A673 (cell line): ENCODE data around the gene BLOC1S5. TPM values are rescaled to one million over a fixed set of nuclear protein-coding genes. Genes with fewer than 3 reads are reported as not detected.

Source experiments
- BruUV-seq: library from RNA; stranded (reverse); fragments of 400-500 nt; replicated peaks from 2 replicates; lab custom pipeline; 2021; lab: Mats Ljungman, UMichigan
- CTCF ChIA-PET: fragments of 300-600 bp; sonication (Branson Sonifier 250); formaldehyde crosslinking; loops from one replicate; lab custom pipeline; 2022; ENCODE audit warnings: antibody characterized with exemption; lab: Charles Lee
- POLR2A ChIA-PET: fragments of 300-600 bp; sonication (Branson Sonifier 250); formaldehyde crosslinking; loops from one replicate; lab custom pipeline; 2022; ENCODE audit warnings: antibody characterized with exemption; ENCODE audit not compliant: low non-redundant PET; lab: Charles Lee
- DNase-seq: peaks from one replicate; pipeline ENCODE4 v3.0.0-alpha.2; 2015; ENCODE audit warnings: low spot score
- H3K27ac ChIP-seq: fragments of 200-600 bp; sonication (generic); 2 replicates; pipeline ENCODE4 v1.5.1; 2016; ENCODE audit warnings: mixed run types, low read depth, mild to moderate bottlenecking, mixed read lengths, antibody characterized with exemption, low read length; ENCODE audit not compliant: poor library complexity, severe bottlenecking
- H3K27me3 ChIP-seq: fragments of 200-600 bp; sonication (generic); replicated peaks from 2 replicates; pipeline ENCODE4 v1.6.1; 2017; ENCODE audit warnings: mixed run types, low read depth, mild to moderate bottlenecking, mixed read lengths, antibody characterized with exemption, low read length; ENCODE audit not compliant: insufficient read depth, poor library complexity
- H3K36me3 ChIP-seq: fragments of 200-600 bp; sonication (generic); 2 replicates; pipeline ENCODE4 v1.6.1; 2016; ENCODE audit warnings: mixed run types, mild to moderate bottlenecking, mixed read lengths, antibody characterized with exemption, low read length; ENCODE audit not compliant: insufficient read depth, poor library complexity, severe bottlenecking
- H3K4me1 ChIP-seq: fragments of 200-600 bp; sonication (generic); 2 replicates; pipeline ENCODE4 v1.6.1; 2017; ENCODE audit warnings: mixed run types, mild to moderate bottlenecking, mixed read lengths, antibody characterized with exemption, low read length; ENCODE audit not compliant: insufficient read depth, poor library complexity, severe bottlenecking
- H3K4me3 ChIP-seq: fragments of 200-600 bp; sonication (generic); 2 replicates; pipeline ENCODE4 v1.5.1; 2016; ENCODE audit warnings: low read depth, mixed run types, mild to moderate bottlenecking, mixed read lengths, low read length; ENCODE audit not compliant: poor library complexity, severe bottlenecking
- H3K9me3 ChIP-seq: fragments of 200-600 bp; sonication (generic); 2 replicates; pipeline ENCODE4 v1.6.1; 2016; ENCODE audit warnings: mixed run types, low read depth, mild to moderate bottlenecking, mixed read lengths, antibody characterized with exemption, low read length; ENCODE audit not compliant: poor library complexity, severe bottlenecking
- EZH2 ChIP-seq: fragments of 200-600 bp; sonication (generic); IDR thresholded peaks from 2 replicates; pipeline ENCODE4 v1.6.1; 2017; ENCODE audit warnings: borderline replicate concordance, low read depth, mild to moderate bottlenecking, mixed read lengths, antibody characterized with exemption, low read length; ENCODE audit not compliant: poor library complexity, severe bottlenecking
- intact Hi-C: fragments of 100-400 bp; cut with micrococcal nuclease; formaldehyde crosslinking; loops from one replicate; pipeline ENCODE4 v1.10.0; 2022; ENCODE audit not compliant: unreplicated experiment
- total RNA-seq: library from RNA; stranded (reverse); gene quantifications from 2 replicates; pipeline ENCODE4 v1.2.3, GENCODE V29; 2021
- TF ChIP-seq, protein P1 (sequence below): fragments of 300-800, 200-600 bp; sonication (generic); conservative IDR thresholded peaks from 2 replicates; pipeline ENCODE4 v1.5.1; 2017; ENCODE audit warnings: low read depth, mild to moderate bottlenecking, antibody characterized with exemption, low read length, moderate library complexity, mixed read lengths

The BLOC1S5 gene
- total RNA-seq, 1 experiment from 2014 or later = 21.8 TPM

DNA sequence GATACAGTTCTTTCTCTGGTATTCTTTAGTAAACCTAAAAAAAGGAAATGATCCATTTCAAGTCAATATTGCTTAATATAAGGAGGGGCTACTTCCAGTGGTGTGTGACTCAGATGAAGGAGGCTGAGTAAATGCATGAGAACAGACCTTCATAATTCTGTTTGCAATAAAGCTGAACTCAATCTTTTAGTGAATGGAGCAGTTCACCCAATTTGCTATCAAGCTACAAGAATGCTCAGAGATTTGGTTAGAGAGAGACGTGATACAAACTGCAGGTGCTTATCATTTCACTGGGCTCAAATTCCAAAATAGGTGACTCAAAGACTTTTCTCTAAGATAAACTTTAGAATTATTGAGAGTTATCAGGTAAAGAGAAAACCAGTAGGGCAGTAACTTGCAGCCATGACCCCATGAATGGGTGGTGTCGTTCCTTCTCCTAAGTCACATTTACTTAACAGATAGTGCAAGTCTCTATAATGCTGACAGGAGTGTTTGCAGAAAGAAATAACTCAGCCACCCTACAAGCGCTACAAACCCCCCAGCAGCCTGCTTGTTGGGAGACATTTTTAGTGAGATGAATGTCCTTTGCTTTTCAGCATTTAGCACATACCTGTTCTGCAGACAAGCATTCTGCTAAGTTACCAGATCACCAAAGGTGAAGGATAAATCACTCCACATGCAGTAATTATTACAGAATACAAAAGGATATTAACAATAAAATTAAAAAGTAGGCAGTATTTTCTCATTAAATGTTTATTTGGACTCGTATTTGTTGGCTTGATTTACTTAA lies 16.4 kb upstream of the BLOC1S5 start:
- intact Hi-C loops = no loop called here
- H3K4me1 ChIP-seq = peaks cover 39% of the 10 kb centered on the region
- no peaks in the 10 kb centered on the region for H3K9me3 ChIP-seq
- no peak overlapping the region for H3K27ac ChIP-seq
- H3K4me3 ChIP-seq = no peak overlapping the region
- peaks cover 17% of the 10 kb centered on the region for H3K36me3 ChIP-seq
- no peaks in the 10 kb centered on the region for H3K27me3 ChIP-seq
- ChIA-PET CTCF (no interaction called here), POLR2A (no interaction called here)
- DNase-seq = peak; percentile 24
- BruUV-seq = no TSS peak
- no peak for TF ChIP-seq EZH2
- TF ChIP-seq, protein P1, sequence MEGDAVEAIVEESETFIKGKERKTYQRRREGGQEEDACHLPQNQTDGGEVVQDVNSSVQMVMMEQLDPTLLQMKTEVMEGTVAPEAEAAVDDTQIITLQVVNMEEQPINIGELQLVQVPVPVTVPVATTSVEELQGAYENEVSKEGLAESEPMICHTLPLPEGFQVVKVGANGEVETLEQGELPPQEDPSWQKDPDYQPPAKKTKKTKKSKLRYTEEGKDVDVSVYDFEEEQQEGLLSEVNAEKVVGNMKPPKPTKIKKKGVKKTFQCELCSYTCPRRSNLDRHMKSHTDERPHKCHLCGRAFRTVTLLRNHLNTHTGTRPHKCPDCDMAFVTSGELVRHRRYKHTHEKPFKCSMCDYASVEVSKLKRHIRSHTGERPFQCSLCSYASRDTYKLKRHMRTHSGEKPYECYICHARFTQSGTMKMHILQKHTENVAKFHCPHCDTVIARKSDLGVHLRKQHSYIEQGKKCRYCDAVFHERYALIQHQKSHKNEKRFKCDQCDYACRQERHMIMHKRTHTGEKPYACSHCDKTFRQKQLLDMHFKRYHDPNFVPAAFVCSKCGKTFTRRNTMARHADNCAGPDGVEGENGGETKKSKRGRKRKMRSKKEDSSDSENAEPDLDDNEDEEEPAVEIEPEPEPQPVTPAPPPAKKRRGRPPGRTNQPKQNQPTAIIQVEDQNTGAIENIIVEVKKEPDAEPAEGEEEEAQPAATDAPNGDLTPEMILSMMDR = no peak

DNA sequence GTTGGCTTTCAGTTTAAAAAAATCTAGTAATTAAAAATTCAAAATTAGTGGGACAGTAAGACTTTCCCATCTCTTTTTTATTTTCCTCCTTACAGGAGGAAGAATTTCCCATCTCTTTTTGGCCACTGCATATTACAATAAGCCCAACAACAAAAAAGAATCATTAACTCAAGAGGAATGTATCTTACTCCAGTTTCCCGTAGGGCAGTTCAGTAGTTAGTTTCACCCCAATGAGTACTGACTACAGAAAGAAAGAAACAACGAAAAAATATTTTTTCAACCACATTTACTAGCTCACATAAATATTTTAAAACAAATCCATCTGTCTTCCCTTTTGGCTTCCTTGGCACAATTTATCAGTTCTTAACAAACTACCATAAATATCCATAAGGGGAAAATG lies 14.9 kb upstream of the BLOC1S5 start:
- CTCF ChIA-PET = no interaction called here
- intact Hi-C loops = no loop called here
- Histone ChIP-seq H3K4me3 (no peak overlapping the region), H3K4me1 (peaks cover 28% of the 10 kb centered on the region), H3K36me3 (peaks cover 17% of the 10 kb centered on the region), H3K27me3 (no peaks in the 10 kb centered on the region), H3K9me3 (no peaks in the 10 kb centered on the region), H3K27ac (no peak overlapping the region)
- TF ChIP-seq, protein P1 = no peak
- no peak for TF ChIP-seq EZH2
- POLR2A ChIA-PET = interaction anchor here (0.6 kb wide), 1 partner anchor 10 kb away, joined by 4 read pairs; no protein-coding TSS in a partner anchor
- no TSS peak for BruUV-seq
- DNase-seq = no peak

DNA sequence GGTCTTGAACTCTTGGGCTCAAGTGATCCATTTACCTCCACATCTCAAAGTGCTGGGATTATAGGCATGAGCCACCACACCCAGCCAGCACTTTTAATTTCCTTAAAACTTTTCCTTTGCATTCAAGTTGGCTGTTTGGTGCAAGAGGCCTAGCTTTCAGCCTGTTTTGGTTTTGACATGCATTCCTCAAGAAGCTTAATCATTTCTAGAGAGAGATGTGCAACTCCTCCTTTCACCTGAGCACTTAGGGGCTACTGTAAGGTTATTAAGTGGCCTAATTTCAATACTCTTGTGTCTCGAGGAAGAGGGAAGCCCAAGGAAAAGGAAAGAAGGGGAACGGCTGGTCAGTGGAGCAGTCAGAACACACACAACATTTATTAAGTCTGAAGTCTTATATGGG lies 13.8 kb upstream of the BLOC1S5 start:
- Histone ChIP-seq H3K4me3 (no peak overlapping the region), H3K9me3 (no peaks in the 10 kb centered on the region), H3K36me3 (peaks cover 17% of the 10 kb centered on the region), H3K27ac (no peak overlapping the region), H3K27me3 (no peaks in the 10 kb centered on the region), H3K4me1 (peaks cover 17% of the 10 kb centered on the region)
- no peak for TF ChIP-seq EZH2
- TF ChIP-seq, protein P1 = no peak
- no TSS peak for BruUV-seq
- intact Hi-C loops = no loop called here
- ChIA-PET CTCF (no interaction called here), POLR2A (no interaction called here)
- no peak for DNase-seq
